Measurements from ENCODE around the gene PECR. TPM values are rescaled to one million over a fixed set of nuclear protein-coding genes. Genes with fewer than 3 reads are reported as not detected.

PECR gene
- total RNA-seq, 4 donors from 2014 or later, result 11.1 to 15.6 (median 11.9) TPM

DNA sequence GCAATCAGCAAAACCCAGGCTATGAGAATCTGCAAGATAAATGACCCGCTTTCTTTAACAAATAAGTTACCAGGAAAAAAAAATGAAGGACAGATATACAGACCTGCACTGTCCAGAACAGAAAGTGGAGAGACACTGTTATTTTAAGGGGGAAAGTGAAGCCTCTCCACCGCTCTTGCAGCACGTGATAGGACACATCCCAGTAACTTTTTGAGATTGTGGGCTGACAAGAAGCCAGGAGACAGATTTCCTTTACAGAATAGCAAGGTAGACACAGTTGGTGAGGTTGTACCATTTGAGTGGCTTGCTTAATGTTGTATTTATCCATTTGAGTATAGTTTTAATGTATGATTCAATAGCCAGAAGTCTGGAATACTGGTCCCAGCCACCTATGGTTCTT, 13.1 kb upstream of the PECR start:
- TF ChIP-seq, protein P1, sequence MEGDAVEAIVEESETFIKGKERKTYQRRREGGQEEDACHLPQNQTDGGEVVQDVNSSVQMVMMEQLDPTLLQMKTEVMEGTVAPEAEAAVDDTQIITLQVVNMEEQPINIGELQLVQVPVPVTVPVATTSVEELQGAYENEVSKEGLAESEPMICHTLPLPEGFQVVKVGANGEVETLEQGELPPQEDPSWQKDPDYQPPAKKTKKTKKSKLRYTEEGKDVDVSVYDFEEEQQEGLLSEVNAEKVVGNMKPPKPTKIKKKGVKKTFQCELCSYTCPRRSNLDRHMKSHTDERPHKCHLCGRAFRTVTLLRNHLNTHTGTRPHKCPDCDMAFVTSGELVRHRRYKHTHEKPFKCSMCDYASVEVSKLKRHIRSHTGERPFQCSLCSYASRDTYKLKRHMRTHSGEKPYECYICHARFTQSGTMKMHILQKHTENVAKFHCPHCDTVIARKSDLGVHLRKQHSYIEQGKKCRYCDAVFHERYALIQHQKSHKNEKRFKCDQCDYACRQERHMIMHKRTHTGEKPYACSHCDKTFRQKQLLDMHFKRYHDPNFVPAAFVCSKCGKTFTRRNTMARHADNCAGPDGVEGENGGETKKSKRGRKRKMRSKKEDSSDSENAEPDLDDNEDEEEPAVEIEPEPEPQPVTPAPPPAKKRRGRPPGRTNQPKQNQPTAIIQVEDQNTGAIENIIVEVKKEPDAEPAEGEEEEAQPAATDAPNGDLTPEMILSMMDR (IDR thresholded peaks at IDR 0.05), result no peak
- TF ChIP-seq EP300 (IDR thresholded peaks at IDR 0.05) (no peak), POLR2AphosphoS5 (IDR thresholded peaks at IDR 0.05) (no peak), POLR2A (IDR thresholded peaks at IDR 0.05) (no peak)
- DNase-seq (ENCODE audit: low spot score in 2 of 2), result no peak
- Histone ChIP-seq H3K36me3 (no peaks in the 10 kb centered on the region), H3K4me3 (no peak overlapping the region), H3K27me3 (no peaks in the 10 kb centered on the region), H3K9me3 (no peaks in the 10 kb centered on the region), H3K4me1 (no peaks in the 10 kb centered on the region), H3K27ac (no peak overlapping the region)
- 86% methylated on average over 3 of the region's 3 CpGs for WGBS

- DNase-seq (ENCODE audit: low spot score in 2 of 2), result no peak
- H3K4me1 ChIP-seq, result no peaks in the 10 kb centered on the region
- no peaks in the 10 kb centered on the region for H3K36me3 ChIP-seq
- WGBS, result 85% methylated on average over 2 of the region's 2 CpGs
- TF ChIP-seq, protein P1 (IDR thresholded peaks at IDR 0.05), result no peak
- no peak for TF ChIP-seq POLR2A (IDR thresholded peaks at IDR 0.05)
- TF ChIP-seq EP300 (IDR thresholded peaks at IDR 0.05), result no peak
- TF ChIP-seq POLR2AphosphoS5 (IDR thresholded peaks at IDR 0.05), result no peak
- H3K9me3 ChIP-seq, result no peaks in the 10 kb centered on the region
- H3K27me3 ChIP-seq, result no peaks in the 10 kb centered on the region
- no peak overlapping the region for H3K4me3 ChIP-seq
- H3K27ac ChIP-seq, result no peak overlapping the region
Measured at GRCh38 chr2:216092646-216093045, 11.0 kb upstream of the PECR start.

DNA sequence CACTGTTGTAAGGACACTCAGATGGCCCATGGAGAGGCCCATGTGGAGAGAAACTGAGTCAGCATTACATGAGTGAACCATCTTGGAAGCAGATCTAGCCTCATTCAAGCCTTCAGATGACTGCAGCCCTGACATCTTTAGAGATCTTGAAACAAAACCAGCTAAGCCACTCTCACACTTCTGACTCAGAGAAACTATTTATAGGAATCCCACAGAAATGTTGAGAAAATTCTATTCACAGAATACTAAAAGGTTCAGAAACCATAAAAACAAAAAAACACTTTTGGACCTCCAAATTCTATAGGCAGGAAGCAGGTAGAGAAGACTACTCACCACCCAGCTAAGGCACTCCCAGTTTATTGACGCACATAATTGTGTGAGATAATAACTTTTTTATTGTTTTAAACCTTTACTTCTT, 8.8 kb upstream of the PECR start:
- H3K27ac ChIP-seq, result no peak overlapping the region
- H3K27me3 ChIP-seq, result no peaks in the 10 kb centered on the region
- no peaks in the 10 kb centered on the region for H3K4me1 ChIP-seq
- DNase-seq (ENCODE audit: low spot score in 2 of 2), result no peak
- 91% methylated on average over 1 of the region's 1 CpG for WGBS
- no peaks in the 10 kb centered on the region for H3K36me3 ChIP-seq
- no peak overlapping the region for H3K4me3 ChIP-seq
- no peak for TF ChIP-seq EP300 (IDR thresholded peaks at IDR 0.05)
- TF ChIP-seq POLR2A (IDR thresholded peaks at IDR 0.05), result no peak
- no peak for TF ChIP-seq POLR2AphosphoS5 (IDR thresholded peaks at IDR 0.05)
- H3K9me3 ChIP-seq, result no peaks in the 10 kb centered on the region

DNA sequence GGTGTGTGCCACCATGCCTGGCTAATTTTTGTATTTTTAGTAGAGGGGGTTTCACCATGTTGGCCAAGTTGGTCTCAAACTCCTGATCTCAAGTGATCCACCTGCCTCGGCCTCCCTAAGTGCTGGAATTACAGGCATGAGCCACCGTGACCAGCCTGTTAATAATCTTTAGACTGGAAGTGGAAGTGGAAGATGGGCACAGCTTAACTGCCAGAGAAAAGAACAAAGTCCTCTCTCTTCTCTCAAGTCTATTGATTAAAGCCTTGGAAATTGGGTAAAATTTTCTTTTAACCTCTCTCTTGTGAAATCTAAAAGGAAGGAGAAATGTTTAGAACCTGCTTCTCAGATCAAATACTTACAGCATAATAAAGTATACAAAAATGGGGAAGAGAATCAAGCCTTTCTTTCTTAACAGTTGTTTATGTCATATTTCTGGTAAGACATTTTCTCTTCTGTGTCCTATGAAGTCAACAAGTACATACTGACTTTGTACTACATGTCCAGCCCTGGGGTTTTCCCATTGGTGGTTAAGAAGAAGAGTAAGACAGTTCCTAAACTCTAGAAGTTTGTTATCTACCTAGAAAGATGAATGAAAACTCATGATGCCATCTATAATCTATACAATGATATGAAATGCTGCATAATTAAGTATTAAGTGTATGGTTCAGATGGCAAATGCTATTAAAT, 4.7 kb upstream of the PECR start:
- 95% methylated on average over 2 of the region's 2 CpGs for WGBS

DNA sequence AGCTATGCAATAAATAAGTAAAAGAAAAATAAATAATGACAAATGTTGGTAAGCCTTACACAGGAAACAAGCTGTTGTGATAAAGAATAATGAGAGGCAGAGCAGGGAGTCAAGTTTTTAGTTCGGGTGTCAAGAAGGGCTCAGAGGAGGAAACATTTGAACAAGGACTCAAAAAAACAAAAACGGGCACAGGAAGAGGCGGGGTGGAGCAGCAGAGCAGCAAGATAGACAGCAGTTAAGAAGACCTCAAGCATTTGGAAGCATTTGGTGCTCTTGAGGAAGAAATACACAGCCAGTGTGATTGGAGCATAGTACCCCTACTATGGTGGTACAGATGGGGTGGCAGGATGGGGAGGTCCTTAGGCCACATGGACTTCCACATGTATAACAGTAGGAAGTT, 2.9 kb upstream of the PECR start:
- WGBS, result 74% methylated on average over 3 of the region's 3 CpGs
- no peak overlapping the region for H3K27ac ChIP-seq
- peaks cover 17% of the 10 kb centered on the region for H3K4me1 ChIP-seq
- DNase-seq (ENCODE audit: low spot score in 2 of 2), result no peak
- H3K9me3 ChIP-seq, result no peaks in the 10 kb centered on the region
- TF ChIP-seq POLR2A (IDR thresholded peaks at IDR 0.05) (no peak), POLR2AphosphoS5 (IDR thresholded peaks at IDR 0.05) (no peak), EP300 (IDR thresholded peaks at IDR 0.05) (no peak)
- TF ChIP-seq, protein P1 (IDR thresholded peaks at IDR 0.05), result no peak
- no peaks in the 10 kb centered on the region for H3K27me3 ChIP-seq
- H3K36me3 ChIP-seq, result no peaks in the 10 kb centered on the region
- H3K4me3 ChIP-seq, result no peak overlapping the region

More for the DNA sequence above, 4.7 kb upstream of the PECR start:
- Histone ChIP-seq H3K36me3 (no peaks in the 10 kb centered on the region), H3K27ac (no peak overlapping the region), H3K27me3 (no peaks in the 10 kb centered on the region), H3K4me1 (peaks cover 8% of the 10 kb centered on the region), H3K4me3 (no peak overlapping the region), H3K9me3 (no peaks in the 10 kb centered on the region)
- no peak for DNase-seq (ENCODE audit: low spot score in 2 of 2)
- TF ChIP-seq, protein P1 (IDR thresholded peaks at IDR 0.05), result no peak
- TF ChIP-seq POLR2A (IDR thresholded peaks at IDR 0.05), result no peak
- no peak for TF ChIP-seq POLR2AphosphoS5 (IDR thresholded peaks at IDR 0.05)
- TF ChIP-seq EP300 (IDR thresholded peaks at IDR 0.05), result no peak

Data from suprapubic skin (tissue), 4 donors.